AG09309 (cell line): Measurements from ENCODE around the gene PYGL.

Source experiments
- DNase-seq: peaks from one replicate; pipeline ENCODE4 v3.0.0-alpha.2; 2010; ENCODE audit warnings: low read depth
- H3K4me3 ChIP-seq: 2 replicates; pipeline ENCODE4 v1.5.1; 2011; ENCODE audit warnings: mild to moderate bottlenecking, low read depth, low read length, moderate library complexity; ENCODE audit not compliant: control insufficient read depth
- CTCF ChIP-seq: IDR thresholded peaks from 2 replicates; pipeline ENCODE4 v1.5.1; 2011; ENCODE audit warnings: mild to moderate bottlenecking, low read depth, low read length, inconsistent platforms; ENCODE audit not compliant: insufficient read depth, control insufficient read depth; ENCODE audit errors: missing control alignments

PYGL gene

GRCh38 chr14:50936016-50936340, 8.3 kb downstream of the PYGL start:
- TF ChIP-seq CTCF, result no peak
- no peak for DNase-seq
- no peak overlapping the region for H3K4me3 ChIP-seq

GRCh38 chr14:50935126-50936015, 8.9 kb downstream of the PYGL start:
- TF ChIP-seq CTCF, result no peak
- DNase-seq, result no peak

GRCh38 chr14:50932592-50933495, 11.4 kb downstream of the PYGL start:
- no peak for TF ChIP-seq CTCF
- no peak for DNase-seq

More at GRCh38 chr14:50935126-50936015, 8.9 kb downstream of the PYGL start:
- H3K4me3 ChIP-seq, result no peak overlapping the region

GRCh38 chr14:50932156-50932555, 12.1 kb downstream of the PYGL start:
- DNase-seq, result no peak
- no peak overlapping the region for H3K4me3 ChIP-seq
- no peak for TF ChIP-seq CTCF

More at GRCh38 chr14:50932592-50933495, 11.4 kb downstream of the PYGL start:
- H3K4me3 ChIP-seq, result no peak overlapping the region

- DNase-seq, result no peak
- H3K4me3 ChIP-seq, result no peak overlapping the region
- TF ChIP-seq CTCF, result no peak
Measured at GRCh38 chr14:50931559-50931958, 12.7 kb downstream of the PYGL start.

- no peak for DNase-seq
- no peak overlapping the region for H3K4me3 ChIP-seq
- TF ChIP-seq CTCF, result no peak
Measured at GRCh38 chr14:50929506-50929905, 14.8 kb downstream of the PYGL start.
